ENCODE data around the gene PPP1R8.

PPP1R8 gene

GRCh38 chr1:27894521-27894920 lies 63.9 kb downstream of the PPP1R8 start:
- DNase-seq (ENCODE audit: low read depth), result no peak
